Epithelial cell of proximal tubule (primary cell): ENCODE measurements around the gene B4GAT1. TPM values are rescaled to one million over a fixed set of nuclear protein-coding genes. Genes with fewer than 3 reads are reported as not detected.

Source experiments
- DNase-seq: peaks from one replicate; pipeline ENCODE4 v3.0.0-alpha.2; 2011; ENCODE audit warnings: low read depth
- H3K4me3 ChIP-seq: 2 replicates; pipeline ENCODE4 v1.5.1; 2011; ENCODE audit warnings: low read depth, mild to moderate bottlenecking, low read length
- CTCF ChIP-seq: conservative IDR thresholded peaks from 2 replicates; pipeline ENCODE4 v1.5.1; 2012; ENCODE audit warnings: low read depth, mild to moderate bottlenecking, low read length
- total RNA-seq: library from RNA; depleted of rRNA; stranded (reverse); fragments of >200 nt; gene quantifications from 2 replicates; pipeline ENCODE4 v1.2.3, GENCODE V29; 2015

B4GAT1 gene
- total RNA-seq, 1 donor from 2014 or later, result 32.0 TPM

DNA sequence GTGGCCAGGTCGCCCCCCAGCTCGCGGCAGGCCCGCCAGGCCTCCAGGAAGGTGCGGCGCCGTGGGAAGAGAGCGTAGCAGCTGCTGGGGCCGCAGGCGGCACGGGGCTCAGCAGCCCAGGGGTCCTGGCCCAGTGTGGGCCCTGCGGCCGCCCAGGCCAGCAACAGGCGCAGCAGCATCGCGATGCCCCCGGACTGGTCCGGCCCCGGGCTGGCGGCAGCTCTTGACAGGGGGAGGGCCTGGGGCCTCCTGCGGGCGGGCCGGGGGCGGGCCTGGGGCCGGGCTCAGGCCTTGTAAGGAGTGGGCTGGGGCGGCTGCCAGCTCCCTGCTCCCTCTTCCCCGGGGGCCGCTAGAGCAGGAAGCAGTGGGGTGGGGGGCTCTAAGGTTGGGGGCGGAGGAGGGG lies 30.6 kb downstream of the B4GAT1 start, which contains the start of gene CD248:
CD248 (minus strand) TSS at position 196 of the 403 bp plus-strand sequence; CDS start at position 179, 17 bp downstream.
- no peak for DNase-seq
- H3K4me3 ChIP-seq, result no peak within 1 kb of the TSS
- no peak for TF ChIP-seq CTCF

- DNase-seq, result no peak
- no peak overlapping the region for H3K4me3 ChIP-seq
- no peak for TF ChIP-seq CTCF
Measured at GRCh38 chr11:66315921-66316811, 31.3 kb downstream of the B4GAT1 start.

DNA sequence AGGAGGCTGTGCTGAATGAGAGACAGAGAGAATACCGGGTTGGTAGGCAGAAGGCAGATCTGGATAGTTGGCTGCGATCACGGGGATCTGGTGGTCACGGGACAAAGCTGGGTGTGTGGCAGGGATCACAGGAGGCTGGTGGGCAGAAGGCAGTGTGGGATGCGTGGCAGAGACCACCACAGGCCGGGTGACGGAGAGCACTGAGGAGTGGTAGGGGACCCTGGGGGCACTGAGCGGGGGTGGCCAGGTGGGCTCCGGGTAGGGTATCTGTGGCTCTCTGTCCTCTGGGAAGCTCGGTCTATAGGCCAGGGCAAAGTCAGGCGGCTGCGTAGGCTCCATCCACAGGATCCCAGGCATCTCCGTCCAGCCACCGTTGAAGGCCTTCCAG lies 31.9 kb downstream of the B4GAT1 start:
- no peak overlapping the region for H3K4me3 ChIP-seq
- no peak for TF ChIP-seq CTCF

DNA sequence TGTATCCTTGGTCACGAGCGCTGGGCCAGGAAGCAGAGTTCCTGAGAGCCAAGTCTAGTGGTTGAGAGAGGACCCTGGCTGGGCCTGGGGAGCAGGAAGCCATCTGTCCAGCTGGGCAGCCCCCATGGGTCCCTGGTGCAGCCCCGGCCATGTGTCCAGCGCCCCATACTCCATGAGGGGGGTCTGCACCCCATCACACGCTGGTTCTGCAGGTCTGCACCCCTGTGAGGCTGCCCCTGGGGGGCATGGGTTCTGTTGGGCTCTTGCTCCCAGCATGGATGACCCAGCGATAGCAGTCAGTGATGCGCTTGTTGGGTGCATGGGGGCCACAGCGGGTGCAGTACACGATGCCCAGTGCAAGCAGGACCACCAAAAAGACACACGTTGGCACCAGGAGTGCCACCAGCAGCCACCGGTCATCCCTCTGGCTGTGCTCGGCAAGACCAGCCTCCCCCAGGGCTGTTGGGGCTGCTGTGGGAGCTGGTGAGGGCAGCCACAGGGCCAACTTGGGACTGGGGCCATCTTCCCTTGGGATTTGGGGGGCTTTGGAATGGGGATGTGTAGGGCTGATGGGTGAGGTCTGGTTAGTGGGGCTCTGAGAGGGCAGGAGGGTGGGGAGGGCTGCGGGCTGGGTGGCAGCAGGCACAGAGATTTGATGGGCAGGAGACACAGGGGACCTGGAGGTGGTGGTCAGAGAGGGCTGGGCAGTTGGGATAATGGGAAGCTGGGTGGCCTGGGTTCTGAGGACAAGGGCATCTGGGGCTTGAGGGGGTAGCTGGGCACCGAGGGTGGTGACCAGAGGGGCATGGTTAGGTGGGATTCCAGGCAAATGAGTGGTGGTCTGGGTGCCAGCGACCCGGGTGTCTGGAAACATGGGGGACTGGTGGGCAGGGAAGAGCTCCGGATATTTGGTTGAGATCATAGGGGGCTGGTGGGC lies 32.6 kb downstream of the B4GAT1 start:
- no peak for TF ChIP-seq CTCF
- no peak for DNase-seq
- no peak overlapping the region for H3K4me3 ChIP-seq

More for the DNA sequence above, 31.9 kb downstream of the B4GAT1 start:
- no peak for DNase-seq

DNA sequence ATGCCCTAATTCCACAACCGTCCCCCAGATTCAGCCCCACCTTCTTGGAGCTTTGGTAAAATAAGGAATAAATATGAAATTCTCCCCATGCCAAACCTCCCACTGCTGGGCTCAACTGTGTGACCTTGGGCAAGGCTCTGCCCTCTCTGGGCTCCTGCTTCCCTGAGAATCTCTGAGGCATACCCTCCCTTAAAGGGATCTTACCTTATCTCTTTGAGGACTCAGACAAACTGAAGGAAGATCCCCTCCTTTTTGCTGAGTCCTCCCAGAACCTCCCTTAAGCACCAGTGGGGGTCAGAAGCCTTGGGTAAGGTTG lies 33.3 kb downstream of the B4GAT1 start:
- H3K4me3 ChIP-seq, result no peak overlapping the region
- no peak for DNase-seq
- TF ChIP-seq CTCF, result no peak

- peak overlapping the region; percentile 43 for H3K4me3 ChIP-seq
- no peak for DNase-seq
- peak; percentile 13 for TF ChIP-seq CTCF
Measured at GRCh38 chr11:66313321-66314185, 33.9 kb downstream of the B4GAT1 start.
